ENCODE results near the gene RELN. TPM values are rescaled to one million over a fixed set of nuclear protein-coding genes. Genes with fewer than 3 reads are reported as not detected.

RELN gene
- total and polyA plus RNA-seq, 9 of the 15 experiments (the other 6 are each of a cell fraction or from before 2014, with no cell fraction given) = 12.9 to 43.2 (median 18.1) TPM

DNA sequence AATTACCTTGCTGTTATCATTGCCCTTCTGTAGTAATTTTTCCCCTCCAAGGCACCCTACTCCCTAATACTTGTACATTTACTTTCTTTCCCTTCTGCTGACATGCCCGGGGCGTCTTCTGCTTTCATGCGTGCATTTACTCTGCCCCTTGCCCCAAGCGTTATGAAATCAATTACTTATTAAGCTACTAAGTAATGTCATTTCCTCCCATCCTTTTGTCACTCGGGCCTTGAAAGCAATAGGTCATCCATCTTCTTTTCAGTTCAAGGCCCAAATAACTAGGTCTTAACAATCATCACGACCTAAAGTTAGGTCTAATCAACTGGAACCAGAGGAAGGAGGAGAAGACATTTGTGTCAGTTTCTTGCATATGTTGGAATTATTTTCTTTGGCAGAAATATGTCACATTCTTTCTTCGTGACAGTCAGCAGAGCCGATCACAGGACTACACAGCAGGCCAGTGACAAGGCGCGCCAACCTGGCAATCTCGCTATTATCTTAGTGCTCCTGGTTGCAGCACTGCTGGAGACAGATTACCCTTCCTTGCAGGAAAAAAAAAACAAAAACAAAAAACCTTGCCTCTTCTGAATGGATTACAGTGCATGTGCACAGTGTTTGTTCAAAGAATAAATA is 179.2 kb downstream of the RELN start:
- no peaks in the 10 kb centered on the region for H3K9me3 ChIP-seq (replicated peaks; ENCODE audit: control insufficient read depth, insufficient read depth, low read depth, low read length)
- in situ Hi-C loops (cut with MboI) (no loop called here), intact Hi-C loops (cut with micrococcal nuclease) (no loop called here)
- BruUV-seq (replicated peaks) = no TSS peak
- ChIA-PET CTCF (ENCODE audit: low intra/inter-chr PET ratio) (no interaction called here), POLR2A (no interaction called here)
- ATAC-seq (peak; percentile 94), FAIRE-seq (peak; percentile 97), DNase-seq (ENCODE audit: extremely low read depth in 1 of 4, low spot score in 3 of 4) (peak in 2 of 4 experiments; percentile 79 to 91)
- peak overlapping the region; percentile 75 for H2AFZ ChIP-seq (ENCODE audit: low read depth, low read length)
- peak overlapping the region; percentile 61 for H3K27ac ChIP-seq (ENCODE audit: extremely low read depth, low read depth, low read length)
- WGBS (ENCODE audit: insufficient coverage, low coverage, missing lambda C conversion rate) = 15% methylated on average over 11 of the region's 11 CpGs
- peaks cover 16 to 22% of the 10 kb centered on the region in 2 experiments; a peak in 4 of 5 replicates for H3K4me1 ChIP-seq (replicated peaks in 1 of 2; ENCODE audit: control insufficient read depth in 2 of 2, insufficient read depth in 2 of 2, low read length in 2 of 2)
- no peaks in the 10 kb centered on the region for H3K36me3 ChIP-seq (ENCODE audit: control insufficient read depth, insufficient read depth, low read length)
- peak overlapping the region; percentile 67 for H3K4me2 ChIP-seq (ENCODE audit: insufficient read depth, low read length)
- H3K9me1 ChIP-seq (ENCODE audit: control insufficient read depth, insufficient read depth, low read length) = no peaks in the 10 kb centered on the region
- no peak overlapping the region for H3K4me3 ChIP-seq
- H3K27me3 ChIP-seq (ENCODE audit: control insufficient read depth in 2 of 2, insufficient read depth in 2 of 2, low read length in 2 of 2) = no peaks in the 10 kb centered on the region
- peak overlapping the region; percentile 29 to 31; a peak in 2 of 4 replicates for H3K9ac ChIP-seq (ENCODE audit: insufficient read depth in 1 of 2, low read depth in 2 of 2, low read length in 2 of 2)
- no peaks in the 10 kb centered on the region for H4K20me1 ChIP-seq (replicated peaks; ENCODE audit: control insufficient read depth, insufficient read depth, low read length)
- H3K79me2 ChIP-seq (ENCODE audit: control insufficient read depth, insufficient read depth, low read length) = no peaks in the 10 kb centered on the region
- TF ChIP-seq ZNF354B (CRISPR knock-in tag; IDR thresholded peaks at IDR 0.05) (peak; percentile 61; the same call in 1 of the 2 replicates), NFE2 (IDR thresholded peaks at IDR 0.05; ENCODE audit: low read depth) (peak; percentile 49; the same call in 1 of the 2 replicates), ZNF76 (CRISPR knock-in tag; IDR thresholded peaks at IDR 0.05; ENCODE audit: borderline replicate concordance) (peak; percentile 89; the same call in 1 of the 2 replicates), TAF7 (tag; IDR thresholded peaks at IDR 0.05) (peak; percentile 43; the same call in 1 of the 2 replicates), ARID1B (IDR thresholded peaks at IDR 0.05) (peak; percentile 95), TAL1 (IDR thresholded peaks at IDR 0.05) (peak; percentile 96), CREBBP (IDR thresholded peaks at IDR 0.05; ENCODE audit: low read depth, low read length) (no peak), GABPB2 (CRISPR knock-in tag; conservative IDR thresholded peaks at IDR 0.05) (peak; percentile 80; the same call in 1 of the 2 replicates), SMAD1 (IDR thresholded peaks at IDR 0.05; ENCODE audit: low read depth, low read length, partially characterized antibody) (peak; percentile 13), ZNF197 (CRISPR knock-in tag; IDR thresholded peaks at IDR 0.05; ENCODE audit: low read depth) (peak; percentile 93), XRCC4 (IDR thresholded peaks at IDR 0.05; ENCODE audit: extremely low read depth, insufficient read depth, insufficient read length) (no peak), FUS (optimal IDR thresholded peaks at IDR 0.05; ENCODE audit: low read depth, low read length) (no peak), NR2C2 (CRISPR knock-in tag; IDR thresholded peaks at IDR 0.05) (no peak), NR2C2 (tag; IDR thresholded peaks at IDR 0.05) (no peak)
- TF ChIP-seq, protein P1, sequence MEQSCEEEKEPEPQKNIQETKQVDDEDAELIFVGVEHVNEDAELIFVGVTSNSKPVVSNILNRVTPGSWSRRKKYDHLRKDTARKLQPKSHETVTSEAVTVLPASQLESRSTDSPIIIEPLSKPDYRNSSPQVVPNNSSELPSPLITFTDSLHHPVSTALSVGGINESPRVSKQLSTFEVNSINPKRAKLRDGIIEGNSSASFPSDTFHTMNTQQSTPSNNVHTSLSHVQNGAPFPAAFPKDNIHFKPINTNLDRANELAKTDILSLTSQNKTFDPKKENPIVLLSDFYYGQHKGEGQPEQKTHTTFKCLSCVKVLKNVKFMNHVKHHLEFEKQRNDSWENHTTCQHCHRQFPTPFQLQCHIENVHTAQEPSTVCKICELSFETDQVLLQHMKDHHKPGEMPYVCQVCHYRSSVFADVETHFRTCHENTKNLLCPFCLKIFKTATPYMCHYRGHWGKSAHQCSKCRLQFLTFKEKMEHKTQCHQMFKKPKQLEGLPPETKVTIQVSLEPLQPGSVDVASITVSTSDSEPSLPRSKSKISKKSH (CRISPR knock-in tag; IDR thresholded peaks at IDR 0.05) = no peak
- TF ChIP-seq, protein P2, sequence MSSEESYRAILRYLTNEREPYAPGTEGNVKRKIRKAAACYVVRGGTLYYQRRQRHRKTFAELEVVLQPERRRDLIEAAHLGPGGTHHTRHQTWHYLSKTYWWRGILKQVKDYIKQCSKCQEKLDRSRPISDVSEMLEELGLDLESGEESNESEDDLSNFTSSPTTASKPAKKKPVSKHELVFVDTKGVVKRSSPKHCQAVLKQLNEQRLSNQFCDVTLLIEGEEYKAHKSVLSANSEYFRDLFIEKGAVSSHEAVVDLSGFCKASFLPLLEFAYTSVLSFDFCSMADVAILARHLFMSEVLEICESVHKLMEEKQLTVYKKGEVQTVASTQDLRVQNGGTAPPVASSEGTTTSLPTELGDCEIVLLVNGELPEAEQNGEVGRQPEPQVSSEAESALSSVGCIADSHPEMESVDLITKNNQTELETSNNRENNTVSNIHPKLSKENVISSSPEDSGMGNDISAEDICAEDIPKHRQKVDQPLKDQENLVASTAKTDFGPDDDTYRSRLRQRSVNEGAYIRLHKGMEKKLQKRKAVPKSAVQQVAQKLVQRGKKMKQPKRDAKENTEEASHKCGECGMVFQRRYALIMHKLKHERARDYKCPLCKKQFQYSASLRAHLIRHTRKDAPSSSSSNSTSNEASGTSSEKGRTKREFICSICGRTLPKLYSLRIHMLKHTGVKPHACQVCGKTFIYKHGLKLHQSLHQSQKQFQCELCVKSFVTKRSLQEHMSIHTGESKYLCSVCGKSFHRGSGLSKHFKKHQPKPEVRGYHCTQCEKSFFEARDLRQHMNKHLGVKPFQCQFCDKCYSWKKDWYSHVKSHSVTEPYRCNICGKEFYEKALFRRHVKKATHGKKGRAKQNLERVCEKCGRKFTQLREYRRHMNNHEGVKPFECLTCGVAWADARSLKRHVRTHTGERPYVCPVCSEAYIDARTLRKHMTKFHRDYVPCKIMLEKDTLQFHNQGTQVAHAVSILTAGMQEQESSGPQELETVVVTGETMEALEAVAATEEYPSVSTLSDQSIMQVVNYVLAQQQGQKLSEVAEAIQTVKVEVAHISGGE (CRISPR knock-in tag; IDR thresholded peaks at IDR 0.05) = 0 out of 6 replicates have a peak, but pooled peaks of 1 of the 3 experiments have one; percentile 55
- TF ChIP-seq, protein P3, sequence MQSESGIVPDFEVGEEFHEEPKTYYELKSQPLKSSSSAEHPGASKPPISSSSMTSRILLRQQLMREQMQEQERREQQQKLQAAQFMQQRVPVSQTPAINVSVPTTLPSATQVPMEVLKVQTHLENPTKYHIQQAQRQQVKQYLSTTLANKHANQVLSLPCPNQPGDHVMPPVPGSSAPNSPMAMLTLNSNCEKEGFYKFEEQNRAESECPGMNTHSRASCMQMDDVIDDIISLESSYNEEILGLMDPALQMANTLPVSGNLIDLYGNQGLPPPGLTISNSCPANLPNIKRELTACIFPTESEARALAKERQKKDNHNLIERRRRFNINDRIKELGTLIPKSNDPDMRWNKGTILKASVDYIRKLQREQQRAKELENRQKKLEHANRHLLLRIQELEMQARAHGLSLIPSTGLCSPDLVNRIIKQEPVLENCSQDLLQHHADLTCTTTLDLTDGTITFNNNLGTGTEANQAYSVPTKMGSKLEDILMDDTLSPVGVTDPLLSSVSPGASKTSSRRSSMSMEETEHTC (IDR thresholded peaks at IDR 0.05) = peak; percentile 87
